Lower leg skin (tissue), 4 donors: ENCODE results near the gene LHX1. TPM values are rescaled to one million over a fixed set of nuclear protein-coding genes. Genes with fewer than 3 reads are reported as not detected.

ENCODE experiments used
- DNase-seq, 2 donors: peaks; one replicate each; pipeline ENCODE4 v3.0.0-alpha.2; 2019; ENCODE audit warnings: low spot score in 2 of 2
- H3K4me3 ChIP-seq: fragments of 200-600 bp; sonication (generic); 2 replicates; pipeline ENCODE4 v1.5.1; 2017; ENCODE audit warnings: mild to moderate bottlenecking, low read depth; ENCODE audit not compliant: poor library complexity, severe bottlenecking
- CTCF ChIP-seq, 3 donors: fragments of 450-650 bp; IDR thresholded peaks; one replicate each; pipeline ENCODE4 v1.5.1; 2016; ENCODE audit warnings: antibody characterized with exemption in 3 of 3, mild to moderate bottlenecking in 3 of 3, moderate library complexity in 2 of 3
- POLR2A ChIP-seq, 2 donors: fragments of 450-650 bp; IDR thresholded peaks; one replicate each; pipeline ENCODE4 v1.6.1; 2016 to 2017; ENCODE audit warnings: antibody characterized with exemption in 2 of 2, mild to moderate bottlenecking in 1 of 2, moderate library complexity in 1 of 2
- whole genome bisulfite sequencing, 2 donors: methylation state at CpG; one replicate each; pipeline ENCODE4 v1.1.5; 2018; 5-methylcytosine and 5-hydroxymethylcytosine counted together
- intact Hi-C: fragments of 100-400 bp; cut with DNase I; formaldehyde crosslinking; loops from one replicate; pipeline ENCODE4 v1.15.0; 2023; ENCODE audit warnings: low total_unique reads
- total RNA-seq, 4 donors: library from RNA; depleted of rRNA; stranded (reverse); fragments of >200 nt; gene quantifications; one replicate each; pipeline ENCODE4 v1.1.0, GENCODE V29; 2016

The LHX1 gene
- total RNA-seq, 4 donors from 2014 or later: not detected

GRCh38 chr17:36951084-36951789 lies 14.0 kb downstream of the LHX1 start:
- DNase-seq: no peak
- TF ChIP-seq CTCF (IDR thresholded peaks at IDR 0.05) (no peak), POLR2A (IDR thresholded peaks at IDR 0.05) (no peak)
- intact Hi-C loops: no loop called here
- H3K4me3 ChIP-seq: no peak overlapping the region
- WGBS, 2 donors: 95 to 96% methylated on average over 5 of the region's 5 CpGs

GRCh38 chr17:36971508-36971907 lies 34.2 kb downstream of the LHX1 start:
- intact Hi-C loops: no loop called here
- no peak for TF ChIP-seq POLR2A (IDR thresholded peaks at IDR 0.05)
- TF ChIP-seq CTCF (IDR thresholded peaks at IDR 0.05): no peak
- WGBS, 2 donors: 63% methylated on average over 4 of the region's 4 CpGs
- no peak for DNase-seq
- H3K4me3 ChIP-seq: no peak overlapping the region

- DNase-seq: no peak
- TF ChIP-seq CTCF (IDR thresholded peaks at IDR 0.05) (no peak), POLR2A (IDR thresholded peaks at IDR 0.05) (no peak)
- H3K4me3 ChIP-seq: no peak overlapping the region
- intact Hi-C loops: no loop called here
Observed at GRCh38 chr17:36972186-36972700, 35.0 kb downstream of the LHX1 start.

GRCh38 chr17:36972905-36973304 lies 35.6 kb downstream of the LHX1 start:
- 58 to 77% methylated on average over 1 of the region's 1 CpG for WGBS, 2 donors
- no peak for DNase-seq
- no peak overlapping the region for H3K4me3 ChIP-seq
- no peak for TF ChIP-seq CTCF (IDR thresholded peaks at IDR 0.05)
- intact Hi-C loops: no loop called here

GRCh38 chr17:36975922-36976515 lies 38.7 kb downstream of the LHX1 start:
- WGBS, 2 donors: 87 to 94% methylated on average over 1 of the region's 1 CpG
- no peak for DNase-seq
- intact Hi-C loops: no loop called here
- no peak overlapping the region for H3K4me3 ChIP-seq
- TF ChIP-seq CTCF (IDR thresholded peaks at IDR 0.05): no peak
- no peak for TF ChIP-seq POLR2A (IDR thresholded peaks at IDR 0.05)
